HEK293 (cell line): ENCODE measurements around the gene THSD4.
A peak's percentile ranks its signal among the peaks of the same experiment; 100 is the strongest.

Experiments
- CTCF ChIA-PET: fragments of 350-600 bp; formaldehyde crosslinking; extraction: SDS; loops from one replicate; lab custom pipeline; 2021; ENCODE audit warnings: antibody characterized with exemption; lab: Yijun Ruan, JAX
- POLR2A ChIA-PET: fragments of 300-600 bp; formaldehyde crosslinking; extraction: SDS; loops from one replicate; lab custom pipeline; 2020; ENCODE audit warnings: antibody characterized with exemption, inconsistent platforms; lab: Yijun Ruan, JAX
- H3K27ac ChIP-seq: fragments of 200-500 bp; sonication (Bioruptor generic); 2 replicates; pipeline ENCODE4 v1.5.1; 2014; ENCODE audit warnings: low read depth, low read length, control low read depth, inconsistent platforms; ENCODE audit errors: extremely low read depth
- H3K36me3 ChIP-seq, 2 experiments: fragments of 200-500 bp in 1 of 2; sonication (Bioruptor generic) in 1 of 2; 1 replicate in 1 of 2; 2 replicates in 1 of 2; pipeline ENCODE4 v1.5.1; 2014 to 2017; ENCODE audit warnings: inconsistent platforms in 2 of 2, low read length in 2 of 2; ENCODE audit not compliant: control insufficient read depth in 2 of 2, insufficient read depth in 1 of 2
- H3K4me1 ChIP-seq: fragments of 200-500 bp; sonication (Bioruptor generic); 2 replicates; pipeline ENCODE4 v1.5.1; 2014; ENCODE audit warnings: mild to moderate bottlenecking, low read length, inconsistent platforms; ENCODE audit not compliant: control insufficient read depth, insufficient read depth
- H3K4me3 ChIP-seq: 2 replicates; pipeline ENCODE4 v1.5.1; 2011; ENCODE audit warnings: low read depth, mild to moderate bottlenecking, control low read depth, low read length, moderate library complexity
- H3K9me3 ChIP-seq: fragments of 200-500 bp; sonication (Bioruptor generic); 2 replicates; pipeline ENCODE4 v1.5.1; 2014; ENCODE audit warnings: low read depth, low read length, inconsistent platforms; ENCODE audit not compliant: control insufficient read depth, insufficient read depth
- CTCF ChIP-seq: fragments of 450-650 bp; formaldehyde crosslinking; IDR thresholded peaks from 2 replicates; pipeline ENCODE4 v1.5.1; 2016; ENCODE audit warnings: missing biosample characterization, missing genetic modification characterization
- GLI4 ChIP-seq: fragments of 450-650 bp; formaldehyde crosslinking; IDR thresholded peaks from 2 replicates; pipeline ENCODE4 v1.5.1; 2016; ENCODE audit warnings: missing biosample characterization, missing genetic modification characterization
- HOXA7 ChIP-seq: sonication (generic); formaldehyde crosslinking; IDR thresholded peaks from 2 replicates; pipeline ENCODE4 v1.8.1; 2022; ENCODE audit warnings: missing genetic modification reagents, borderline replicate concordance
- HOXC10 ChIP-seq: sonication (generic); formaldehyde crosslinking; IDR thresholded peaks from 2 replicates; pipeline ENCODE4 v1.8.1; 2023; ENCODE audit warnings: mild to moderate bottlenecking, missing genetic modification reagents
- KLF16 ChIP-seq: fragments of 450-650 bp; formaldehyde crosslinking; IDR thresholded peaks from 2 replicates; pipeline ENCODE4 v1.5.1; 2017; ENCODE audit warnings: missing biosample characterization, missing genetic modification characterization
- MZF1 ChIP-seq: fragments of 450-650 bp; formaldehyde crosslinking; IDR thresholded peaks from 2 replicates; pipeline ENCODE4 v1.5.1; 2017; ENCODE audit warnings: missing biosample characterization, missing genetic modification characterization, borderline replicate concordance
- OVOL3 ChIP-seq: fragments of 450-650 bp; formaldehyde crosslinking; IDR thresholded peaks from 2 replicates; pipeline ENCODE4 v1.5.1; 2016; ENCODE audit warnings: missing biosample characterization, missing genetic modification characterization
- PRDM10 ChIP-seq: fragments of 450-650 bp; formaldehyde crosslinking; IDR thresholded peaks from 2 replicates; pipeline ENCODE4 v1.5.1; 2016; ENCODE audit warnings: missing biosample characterization, missing genetic modification characterization
- PRDM6 ChIP-seq: fragments of 450-650 bp; formaldehyde crosslinking; IDR thresholded peaks from 2 replicates; pipeline ENCODE4 v1.5.1; 2017; ENCODE audit warnings: missing biosample characterization, missing genetic modification characterization
- REPIN1 ChIP-seq: fragments of 450-650 bp; formaldehyde crosslinking; IDR thresholded peaks from 2 replicates; pipeline ENCODE4 v1.5.1; 2017; ENCODE audit warnings: missing biosample characterization, missing genetic modification characterization, low read depth
- SCRT1 ChIP-seq: fragments of 450-650 bp; formaldehyde crosslinking; IDR thresholded peaks from 2 replicates; pipeline ENCODE4 v1.5.1; 2016; ENCODE audit warnings: missing biosample characterization, missing genetic modification characterization, borderline replicate concordance
- SCRT2 ChIP-seq: fragments of 450-650 bp; formaldehyde crosslinking; IDR thresholded peaks from 2 replicates; pipeline ENCODE4 v1.5.1; 2016; ENCODE audit warnings: missing biosample characterization, missing genetic modification characterization
- ZNF148 ChIP-seq: fragments of 450-650 bp; formaldehyde crosslinking; IDR thresholded peaks from 2 replicates; pipeline ENCODE4 v1.5.0; 2017; ENCODE audit warnings: missing biosample characterization, missing genetic modification characterization, borderline replicate concordance
- ZNF2 ChIP-seq: fragments of 450-650 bp; formaldehyde crosslinking; IDR thresholded peaks from 2 replicates; pipeline ENCODE4 v1.5.1; 2016; ENCODE audit warnings: missing biosample characterization, missing genetic modification characterization
- ZNF26 ChIP-seq: fragments of 450-650 bp; formaldehyde crosslinking; IDR thresholded peaks from 2 replicates; pipeline ENCODE4 v1.5.1; 2016; ENCODE audit warnings: missing biosample characterization, missing genetic modification characterization
- ZNF335 ChIP-seq: fragments of 450-650 bp; formaldehyde crosslinking; conservative IDR thresholded peaks from 2 replicates; pipeline ENCODE4 v1.5.1; 2016; ENCODE audit warnings: missing biosample characterization, missing genetic modification characterization
- ZNF341 ChIP-seq: fragments of 450-650 bp; formaldehyde crosslinking; IDR thresholded peaks from 2 replicates; pipeline ENCODE4; 2016; ENCODE audit warnings: low read depth, missing biosample characterization, missing genetic modification characterization
- ZNF423 ChIP-seq: fragments of 450-650 bp; formaldehyde crosslinking; IDR thresholded peaks from 2 replicates; pipeline ENCODE4 v1.5.1; 2016; ENCODE audit warnings: missing biosample characterization, missing genetic modification characterization
- ZNF580 ChIP-seq: fragments of 450-650 bp; formaldehyde crosslinking; IDR thresholded peaks from 2 replicates; pipeline ENCODE4 v1.5.1; 2016; ENCODE audit warnings: missing biosample characterization, missing genetic modification characterization
- ZNF600 ChIP-seq: fragments of 450-650 bp; formaldehyde crosslinking; IDR thresholded peaks from 2 replicates; pipeline ENCODE4 v1.5.1; 2016; ENCODE audit warnings: missing biosample characterization, missing genetic modification characterization
- ZNF654 ChIP-seq: fragments of 450-650 bp; formaldehyde crosslinking; IDR thresholded peaks from 2 replicates; pipeline ENCODE4 v1.5.1; 2016; ENCODE audit warnings: low read depth, missing biosample characterization, missing genetic modification characterization
- ZNF670 ChIP-seq: fragments of 450-650 bp; formaldehyde crosslinking; IDR thresholded peaks from 2 replicates; pipeline ENCODE4 v1.5.1; 2016; ENCODE audit warnings: missing biosample characterization, missing genetic modification characterization, low read depth
- ZNF785 ChIP-seq: fragments of 450-650 bp; formaldehyde crosslinking; IDR thresholded peaks from 2 replicates; pipeline ENCODE4 v1.5.1; 2016; ENCODE audit warnings: missing biosample characterization, missing genetic modification characterization
- ZNF792 ChIP-seq: fragments of 450-650 bp; formaldehyde crosslinking; IDR thresholded peaks from 2 replicates; pipeline ENCODE4 v1.5.1; 2016; ENCODE audit warnings: missing biosample characterization, missing genetic modification characterization

THSD4 gene

GRCh38 chr15:71802770-71803169 lies 687.5 kb downstream of the THSD4 start:
- CTCF ChIA-PET, result interaction anchor here (0.6 to 9.3 kb wide), 20 partner anchors 12 to 829 kb away, joined by 3 to 140 read pairs (median 6); no protein-coding TSS in a partner anchor
- TF ChIP-seq CTCF (tag by site-specific recombination), result peak; percentile 41; the same call in 1 of the 2 replicates
- TF ChIP-seq ZNF785, result no peak
- no peak for TF ChIP-seq ZNF2 (tag by site-specific recombination)
- TF ChIP-seq ZNF148, result no peak
- TF ChIP-seq SCRT2 (tag by site-specific recombination), result peak; percentile 72
- no peak for TF ChIP-seq REPIN1 (tag by site-specific recombination)
- TF ChIP-seq SCRT1 (tag by site-specific recombination), result peak; percentile 68
- no peak for TF ChIP-seq GLI4 (tag by site-specific recombination)
- no peak for TF ChIP-seq HOXA7 (CRISPR knock-in tag)
- no peak for TF ChIP-seq ZNF335 (tag by site-specific recombination)
- no peak for TF ChIP-seq MZF1 (tag by site-specific recombination)
- TF ChIP-seq ZNF670 (tag by site-specific recombination), result no peak
- no peak for TF ChIP-seq OVOL3 (tag by site-specific recombination)
- TF ChIP-seq ZNF654 (tag by site-specific recombination), result no peak
- TF ChIP-seq HOXC10 (CRISPR knock-in tag), result no peak
- TF ChIP-seq ZNF792, result no peak
- no peak for TF ChIP-seq ZNF580 (tag by site-specific recombination)
- H3K4me1 ChIP-seq, result peaks cover 18% of the 10 kb centered on the region
- no peaks in the 10 kb centered on the region for H3K9me3 ChIP-seq
- H3K27ac ChIP-seq, result no peak overlapping the region
- H3K36me3 ChIP-seq, result no peaks in the 10 kb centered on the region; a peak in 1 of 3 replicates
- POLR2A ChIA-PET, result interaction anchor here (0.6 kb wide), 1 partner anchor 59 kb away, joined by 3 read pairs; no protein-coding TSS in a partner anchor
- H3K4me3 ChIP-seq, result no peak overlapping the region

- ChIA-PET CTCF (interaction anchor here (0.6 to 9.3 kb wide), 11 partner anchors 24 to 1537 kb away, joined by 3 to 140 read pairs (median 4); no protein-coding TSS in a partner anchor), POLR2A (no interaction called here)
- no peak overlapping the region for H3K4me3 ChIP-seq
- no peaks in the 10 kb centered on the region for H3K9me3 ChIP-seq
- H3K4me1 ChIP-seq, result peaks cover 18% of the 10 kb centered on the region
- no peak overlapping the region for H3K27ac ChIP-seq
- H3K36me3 ChIP-seq, result no peaks in the 10 kb centered on the region; a peak in 1 of 3 replicates
- no peak for TF ChIP-seq ZNF600 (tag by site-specific recombination)
- no peak for TF ChIP-seq OVOL3 (tag by site-specific recombination)
- no peak for TF ChIP-seq PRDM10 (tag by site-specific recombination)
- no peak for TF ChIP-seq ZNF423 (tag by site-specific recombination)
- no peak for TF ChIP-seq KLF16 (tag by site-specific recombination)
- no peak for TF ChIP-seq ZNF26
- TF ChIP-seq HOXC10 (CRISPR knock-in tag), result no peak
- no peak for TF ChIP-seq PRDM6
- TF ChIP-seq ZNF341 (tag by site-specific recombination), result 0 out of 2 replicates have a peak, but pooled peaks have one; percentile 26
Observed at GRCh38 chr15:71804226-71804625, 689.0 kb downstream of the THSD4 start.
